ENCODE measurements around the gene MECP2.

DNA sequence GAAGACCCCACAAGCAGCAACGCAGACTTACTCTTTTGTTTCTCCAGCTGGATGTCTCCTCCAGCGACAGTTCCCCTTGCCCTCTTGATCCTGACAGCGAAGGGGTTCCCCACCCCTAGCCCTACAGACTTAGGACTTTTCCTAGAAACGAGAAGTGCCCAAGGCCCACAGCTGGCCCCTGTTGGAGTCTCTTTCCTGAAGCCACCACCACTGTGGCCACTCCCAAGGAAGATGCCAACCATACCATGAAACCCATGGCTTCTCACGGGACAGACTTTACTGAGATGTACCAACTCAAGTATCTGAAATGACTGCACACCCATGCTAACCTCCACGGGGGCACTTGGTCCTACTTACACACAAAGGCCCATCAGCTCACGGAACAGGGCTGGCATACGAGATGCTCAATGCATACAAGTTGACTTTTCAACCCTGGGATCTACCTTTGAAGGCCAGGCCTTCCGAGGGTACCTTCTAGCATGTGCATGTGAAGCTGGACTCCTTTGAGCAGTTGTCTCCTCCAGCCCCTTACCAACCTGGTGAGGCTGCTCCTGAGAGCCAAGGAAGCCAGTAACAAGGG is 76.9 kb downstream of the MECP2 start:
- TF ChIP-seq CTCF (optimal IDR thresholded peaks at IDR 0.05 in 1 of 3, IDR thresholded peaks at IDR 0.05 in 1 of 3, conservative IDR thresholded peaks at IDR 0.05 in 1 of 3; ENCODE audit: extremely low read depth in 1 of 3, insufficient read depth in 2 of 3, low read length in 3 of 3) (no peak), EZH2 (IDR thresholded peaks at IDR 0.05; ENCODE audit: low read length) (no peak)

Data from keratinocyte (primary cell).